ENCODE results near the gene TMEM132D. TPM values are rescaled to one million over a fixed set of nuclear protein-coding genes. Genes with fewer than 3 reads are reported as not detected.

Gene TMEM132D
- total RNA-seq, 1 experiment from 2014 or later = 1.4 TPM

GRCh38 chr12:129428240-129428936 lies 475.4 kb downstream of the TMEM132D start:
- H3K36me3 Mint-ChIP-seq = peaks cover 53% of the 10 kb centered on the region
- peaks cover 67% of the 10 kb centered on the region for H3K9me3 Mint-ChIP-seq
- no peak overlapping the region for H3K27ac Mint-ChIP-seq
- ChIA-PET POLR2A (no interaction called here), CTCF (no interaction called here)
- H3K27me3 Mint-ChIP-seq (ENCODE audit: low read depth) = peaks cover 8% of the 10 kb centered on the region
- no peaks in the 10 kb centered on the region for H3K4me1 Mint-ChIP-seq
- DNase-seq (ENCODE audit: low spot score) (no peak), ATAC-seq (no peak)
- no peak overlapping the region for H3K4me3 Mint-ChIP-seq
- TF ChIP-seq TCF7 (CRISPR knock-in tag; IDR thresholded peaks at IDR 0.05; ENCODE audit: low read depth) (no peak), SOX15 (CRISPR knock-in tag; IDR thresholded peaks at IDR 0.05) (no peak), EMX1 (CRISPR knock-in tag; IDR thresholded peaks at IDR 0.05) (no peak), TEAD4 (CRISPR knock-in tag; IDR thresholded peaks at IDR 0.05) (no peak), GTF2I (CRISPR knock-in tag; conservative IDR thresholded peaks at IDR 0.05) (no peak), JAZF1 (CRISPR knock-in tag; IDR thresholded peaks at IDR 0.05) (no peak), USF2 (CRISPR knock-in tag; IDR thresholded peaks at IDR 0.05) (no peak), NR1H2 (CRISPR knock-in tag; IDR thresholded peaks at IDR 0.05) (no peak), ATF6 (CRISPR knock-in tag; IDR thresholded peaks at IDR 0.05) (no peak)
- TF ChIP-seq, protein P1, sequence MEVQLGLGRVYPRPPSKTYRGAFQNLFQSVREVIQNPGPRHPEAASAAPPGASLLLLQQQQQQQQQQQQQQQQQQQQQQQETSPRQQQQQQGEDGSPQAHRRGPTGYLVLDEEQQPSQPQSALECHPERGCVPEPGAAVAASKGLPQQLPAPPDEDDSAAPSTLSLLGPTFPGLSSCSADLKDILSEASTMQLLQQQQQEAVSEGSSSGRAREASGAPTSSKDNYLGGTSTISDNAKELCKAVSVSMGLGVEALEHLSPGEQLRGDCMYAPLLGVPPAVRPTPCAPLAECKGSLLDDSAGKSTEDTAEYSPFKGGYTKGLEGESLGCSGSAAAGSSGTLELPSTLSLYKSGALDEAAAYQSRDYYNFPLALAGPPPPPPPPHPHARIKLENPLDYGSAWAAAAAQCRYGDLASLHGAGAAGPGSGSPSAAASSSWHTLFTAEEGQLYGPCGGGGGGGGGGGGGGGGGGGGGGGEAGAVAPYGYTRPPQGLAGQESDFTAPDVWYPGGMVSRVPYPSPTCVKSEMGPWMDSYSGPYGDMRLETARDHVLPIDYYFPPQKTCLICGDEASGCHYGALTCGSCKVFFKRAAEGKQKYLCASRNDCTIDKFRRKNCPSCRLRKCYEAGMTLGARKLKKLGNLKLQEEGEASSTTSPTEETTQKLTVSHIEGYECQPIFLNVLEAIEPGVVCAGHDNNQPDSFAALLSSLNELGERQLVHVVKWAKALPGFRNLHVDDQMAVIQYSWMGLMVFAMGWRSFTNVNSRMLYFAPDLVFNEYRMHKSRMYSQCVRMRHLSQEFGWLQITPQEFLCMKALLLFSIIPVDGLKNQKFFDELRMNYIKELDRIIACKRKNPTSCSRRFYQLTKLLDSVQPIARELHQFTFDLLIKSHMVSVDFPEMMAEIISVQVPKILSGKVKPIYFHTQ (CRISPR knock-in tag; IDR thresholded peaks at IDR 0.05) = no peak

GRCh38 chr12:129423041-129423580 lies 480.7 kb downstream of the TMEM132D start:
- ChIA-PET CTCF (no interaction called here), POLR2A (no interaction called here)
- Mint-ChIP-seq H3K36me3 (peaks cover 52% of the 10 kb centered on the region), H3K9me3 (peaks cover 75% of the 10 kb centered on the region), H3K4me3 (no peak overlapping the region), H3K27me3 (ENCODE audit: low read depth) (peaks cover 11% of the 10 kb centered on the region), H3K4me1 (no peaks in the 10 kb centered on the region), H3K27ac (no peak overlapping the region)
- ATAC-seq (no peak), DNase-seq (ENCODE audit: low spot score) (no peak)
- TF ChIP-seq, protein P2, sequence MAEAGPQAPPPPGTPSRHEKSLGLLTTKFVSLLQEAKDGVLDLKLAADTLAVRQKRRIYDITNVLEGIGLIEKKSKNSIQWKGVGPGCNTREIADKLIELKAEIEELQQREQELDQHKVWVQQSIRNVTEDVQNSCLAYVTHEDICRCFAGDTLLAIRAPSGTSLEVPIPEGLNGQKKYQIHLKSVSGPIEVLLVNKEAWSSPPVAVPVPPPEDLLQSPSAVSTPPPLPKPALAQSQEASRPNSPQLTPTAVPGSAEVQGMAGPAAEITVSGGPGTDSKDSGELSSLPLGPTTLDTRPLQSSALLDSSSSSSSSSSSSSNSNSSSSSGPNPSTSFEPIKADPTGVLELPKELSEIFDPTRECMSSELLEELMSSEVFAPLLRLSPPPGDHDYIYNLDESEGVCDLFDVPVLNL (CRISPR knock-in tag; IDR thresholded peaks at IDR 0.05; ENCODE audit: borderline replicate concordance, low read depth) = no peak
- TF ChIP-seq, protein P3, sequence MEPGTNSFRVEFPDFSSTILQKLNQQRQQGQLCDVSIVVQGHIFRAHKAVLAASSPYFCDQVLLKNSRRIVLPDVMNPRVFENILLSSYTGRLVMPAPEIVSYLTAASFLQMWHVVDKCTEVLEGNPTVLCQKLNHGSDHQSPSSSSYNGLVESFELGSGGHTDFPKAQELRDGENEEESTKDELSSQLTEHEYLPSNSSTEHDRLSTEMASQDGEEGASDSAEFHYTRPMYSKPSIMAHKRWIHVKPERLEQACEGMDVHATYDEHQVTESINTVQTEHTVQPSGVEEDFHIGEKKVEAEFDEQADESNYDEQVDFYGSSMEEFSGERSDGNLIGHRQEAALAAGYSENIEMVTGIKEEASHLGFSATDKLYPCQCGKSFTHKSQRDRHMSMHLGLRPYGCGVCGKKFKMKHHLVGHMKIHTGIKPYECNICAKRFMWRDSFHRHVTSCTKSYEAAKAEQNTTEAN (CRISPR knock-in tag; IDR thresholded peaks at IDR 0.05) = no peak
- no peak for TF ChIP-seq NFATC4 (CRISPR knock-in tag; IDR thresholded peaks at IDR 0.05)
- TF ChIP-seq KAT7 (CRISPR knock-in tag; IDR thresholded peaks at IDR 0.05; ENCODE audit: borderline replicate concordance) = no peak
- TF ChIP-seq NR1H2 (CRISPR knock-in tag; IDR thresholded peaks at IDR 0.05) = no peak
- TF ChIP-seq PRRX2 (CRISPR knock-in tag; IDR thresholded peaks at IDR 0.05) = no peak
- TF ChIP-seq, protein P4, sequence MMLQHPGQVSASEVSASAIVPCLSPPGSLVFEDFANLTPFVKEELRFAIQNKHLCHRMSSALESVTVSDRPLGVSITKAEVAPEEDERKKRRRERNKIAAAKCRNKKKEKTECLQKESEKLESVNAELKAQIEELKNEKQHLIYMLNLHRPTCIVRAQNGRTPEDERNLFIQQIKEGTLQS (CRISPR knock-in tag; conservative IDR thresholded peaks at IDR 0.05) = no peak
- TF ChIP-seq ZNF317 (CRISPR knock-in tag; IDR thresholded peaks at IDR 0.05; ENCODE audit: borderline replicate concordance, low read depth) = no peak
- TF ChIP-seq, protein P5, sequence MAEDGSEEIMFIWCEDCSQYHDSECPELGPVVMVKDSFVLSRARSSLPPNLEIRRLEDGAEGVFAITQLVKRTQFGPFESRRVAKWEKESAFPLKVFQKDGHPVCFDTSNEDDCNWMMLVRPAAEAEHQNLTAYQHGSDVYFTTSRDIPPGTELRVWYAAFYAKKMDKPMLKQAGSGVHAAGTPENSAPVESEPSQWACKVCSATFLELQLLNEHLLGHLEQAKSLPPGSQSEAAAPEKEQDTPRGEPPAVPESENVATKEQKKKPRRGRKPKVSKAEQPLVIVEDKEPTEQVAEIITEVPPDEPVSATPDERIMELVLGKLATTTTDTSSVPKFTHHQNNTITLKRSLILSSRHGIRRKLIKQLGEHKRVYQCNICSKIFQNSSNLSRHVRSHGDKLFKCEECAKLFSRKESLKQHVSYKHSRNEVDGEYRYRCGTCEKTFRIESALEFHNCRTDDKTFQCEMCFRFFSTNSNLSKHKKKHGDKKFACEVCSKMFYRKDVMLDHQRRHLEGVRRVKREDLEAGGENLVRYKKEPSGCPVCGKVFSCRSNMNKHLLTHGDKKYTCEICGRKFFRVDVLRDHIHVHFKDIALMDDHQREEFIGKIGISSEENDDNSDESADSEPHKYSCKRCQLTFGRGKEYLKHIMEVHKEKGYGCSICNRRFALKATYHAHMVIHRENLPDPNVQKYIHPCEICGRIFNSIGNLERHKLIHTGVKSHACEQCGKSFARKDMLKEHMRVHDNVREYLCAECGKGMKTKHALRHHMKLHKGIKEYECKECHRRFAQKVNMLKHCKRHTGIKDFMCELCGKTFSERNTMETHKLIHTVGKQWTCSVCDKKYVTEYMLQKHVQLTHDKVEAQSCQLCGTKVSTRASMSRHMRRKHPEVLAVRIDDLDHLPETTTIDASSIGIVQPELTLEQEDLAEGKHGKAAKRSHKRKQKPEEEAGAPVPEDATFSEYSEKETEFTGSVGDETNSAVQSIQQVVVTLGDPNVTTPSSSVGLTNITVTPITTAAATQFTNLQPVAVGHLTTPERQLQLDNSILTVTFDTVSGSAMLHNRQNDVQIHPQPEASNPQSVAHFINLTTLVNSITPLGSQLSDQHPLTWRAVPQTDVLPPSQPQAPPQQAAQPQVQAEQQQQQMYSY (CRISPR knock-in tag; IDR thresholded peaks at IDR 0.05) = no peak
- TF ChIP-seq CREB1 (CRISPR knock-in tag; IDR thresholded peaks at IDR 0.05) = no peak
- TF ChIP-seq EMX1 (CRISPR knock-in tag; IDR thresholded peaks at IDR 0.05) = no peak
- TF ChIP-seq FOXJ3 (CRISPR knock-in tag; IDR thresholded peaks at IDR 0.05; ENCODE audit: borderline replicate concordance) = no peak
- no peak for TF ChIP-seq ZNF138 (CRISPR knock-in tag; conservative IDR thresholded peaks at IDR 0.05)

Data from WTC11 (cell line).